ENCODE results near the gene SCARF2. TPM values are rescaled to one million over a fixed set of nuclear protein-coding genes. Genes with fewer than 3 reads are reported as not detected.

SCARF2 gene
- total and polyA plus RNA-seq, 2 experiments from 2014 or later: 1.8 to 16.6 TPM

- TF ChIP-seq ZNF462 (CRISPR knock-in tag; IDR thresholded peaks at IDR 0.05): no peak
These were observed 7.4 kb downstream of the SCARF2 start (continued) for GRCh38 chr22:20430101-20430719.

GRCh38 chr22:20429254-20430100, 8.1 kb downstream of the SCARF2 start:
- H3K27ac Mint-ChIP-seq: no peak overlapping the region
- TF ChIP-seq EZH2 (IDR thresholded peaks at IDR 0.05; ENCODE audit: low read depth, unreplicated experiment) (no peak), CTCF (conservative IDR thresholded peaks at IDR 0.05; ENCODE audit: low read depth in 2 of 2) (peak in 1 of 2 experiments; percentile 17; a peak in 1 of 4 replicates)
- peaks cover 4% of the 10 kb centered on the region; the same call in 1 of the 2 replicates for H3K4me1 ChIP-seq (ENCODE audit: insufficient read depth)
- H3K4me3 Mint-ChIP-seq: peak overlapping the region; percentile 53
- H3K9me2 ChIP-seq (ENCODE audit: insufficient read depth): no peaks in the 10 kb centered on the region
- 0 out of 2 replicates have a peak, but pooled peaks cover 10% of the 10 kb centered on the region for H3F3A ChIP-seq (replicated peaks; ENCODE audit: low read depth)
- H3K4me1 Mint-ChIP-seq: peaks cover 4% of the 10 kb centered on the region
- H3K79me2 ChIP-seq (replicated peaks; ENCODE audit: insufficient read depth): no peaks in the 10 kb centered on the region
- H4K20me1 ChIP-seq (replicated peaks; ENCODE audit: insufficient read depth): peaks cover 6% of the 10 kb centered on the region; the same call in 1 of the 2 replicates
- no peaks in the 10 kb centered on the region for H3K36me3 ChIP-seq (ENCODE audit: insufficient read depth)
- no peaks in the 10 kb centered on the region; the same call in 1 of the 3 replicates for H3K9me3 Mint-ChIP-seq
- H3K4me3 ChIP-seq: peak overlapping the region; percentile 49
- peaks cover 85% of the 10 kb centered on the region for H3K27me3 Mint-ChIP-seq (ENCODE audit: insufficient read depth, low read depth, poor library complexity)
- peaks cover 4% of the 10 kb centered on the region; the same call in 2 of the 3 replicates for H3K36me3 Mint-ChIP-seq (ENCODE audit: low read depth)
- no peak overlapping the region for H3K27ac ChIP-seq (ENCODE audit: low read depth)
- peaks cover 94% of the 10 kb centered on the region for H3K27me3 ChIP-seq (ENCODE audit: insufficient read depth)
- DNase-seq (ENCODE audit: low spot score) (peak; percentile 91), ATAC-seq (peak; percentile 21)
- H3K4me2 ChIP-seq: peak overlapping the region; percentile 77
- H2AFZ ChIP-seq: no peak overlapping the region

Data from GM23338 (cell line).